ENCODE results near the gene VSIG4.
"Not testable (repeated sequence)": the region's sequence is repeated elsewhere in the genome, so short reads cannot be mapped to it uniquely, and the experiment has no call there.

Gene VSIG4

GRCh38 chrX:66039944-66040343 lies at the start of gene VSIG4:
TSS of gene VSIG4 (minus strand) at chrX:66040080. CDS start at chrX:66039998, 82 bp downstream.
- DNase-seq (ENCODE audit: low read depth), result no peak

DNA sequence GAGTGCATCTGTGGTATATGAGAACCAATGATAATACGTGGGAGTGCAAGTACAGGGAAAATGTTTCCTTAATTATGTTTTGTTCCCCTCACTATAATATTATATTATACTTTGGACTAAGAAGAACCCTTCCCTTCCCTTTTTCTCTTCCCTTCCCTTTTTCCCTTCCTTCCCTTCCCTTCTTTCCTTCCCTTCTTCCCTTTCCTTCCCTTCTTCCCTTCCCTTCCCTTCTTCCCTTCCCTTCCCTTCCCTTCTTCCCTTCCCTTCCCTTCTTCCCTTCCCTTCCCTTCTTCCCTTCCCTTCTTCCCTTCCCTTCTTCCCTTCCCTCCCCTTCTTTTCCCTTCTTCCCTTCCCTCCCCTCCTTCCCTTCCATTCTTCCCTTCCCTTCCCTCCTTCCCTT lies 36.9 kb upstream of the VSIG4 start:
- DNase-seq (ENCODE audit: low read depth), result no peak

GRCh38 chrX:66074920-66075879 lies 35.3 kb upstream of the VSIG4 start:
- DNase-seq (ENCODE audit: low read depth), result no peak

GRCh38 chrX:66071126-66071525 lies 31.2 kb upstream of the VSIG4 start:
- no peak for DNase-seq (ENCODE audit: low read depth)

- no peak for DNase-seq (ENCODE audit: low read depth)
These were observed 24.4 kb upstream of the VSIG4 start for GRCh38 chrX:66064261-66064660.

DNA sequence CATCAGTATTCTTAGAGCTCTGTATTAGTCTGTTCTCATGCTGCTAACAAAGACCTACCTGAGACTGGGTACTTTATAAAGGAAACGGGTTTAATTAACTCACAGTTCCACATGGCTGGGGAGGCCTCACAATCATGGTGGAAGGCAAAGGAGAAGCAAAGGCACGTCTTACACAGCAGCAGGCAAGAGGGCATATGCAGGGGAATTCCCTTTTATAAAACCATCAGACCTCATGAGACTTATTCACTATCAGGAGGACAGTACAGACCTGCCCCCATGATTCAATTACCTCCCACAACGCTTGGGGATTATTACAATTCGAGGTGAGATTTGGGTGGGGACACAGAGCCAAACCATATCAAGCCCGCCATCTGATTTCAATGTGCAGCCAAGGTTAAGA lies 17.1 kb upstream of the VSIG4 start:
- not testable (repeated sequence) for DNase-seq (ENCODE audit: low read depth)

DNA sequence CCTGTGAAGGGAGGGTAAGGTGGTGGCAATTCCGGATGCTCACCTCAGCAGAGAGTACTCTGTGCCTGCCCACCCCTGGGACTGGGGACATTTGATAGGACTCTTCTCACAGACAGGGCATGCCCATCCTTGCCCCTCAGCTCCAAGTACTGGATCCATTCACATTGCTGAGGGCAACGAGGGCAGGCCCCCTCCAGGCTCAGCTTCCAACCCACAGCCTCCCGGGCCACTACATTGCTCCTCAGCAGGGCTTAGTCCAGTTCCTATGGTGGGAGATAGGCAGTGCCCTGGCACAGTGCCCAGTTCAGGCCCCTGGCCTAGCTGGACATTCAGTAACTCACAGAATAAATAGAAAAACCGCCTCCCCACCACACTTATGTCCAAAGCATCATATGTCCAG lies 15.1 kb upstream of the VSIG4 start:
- DNase-seq (ENCODE audit: low read depth), result no peak

DNA sequence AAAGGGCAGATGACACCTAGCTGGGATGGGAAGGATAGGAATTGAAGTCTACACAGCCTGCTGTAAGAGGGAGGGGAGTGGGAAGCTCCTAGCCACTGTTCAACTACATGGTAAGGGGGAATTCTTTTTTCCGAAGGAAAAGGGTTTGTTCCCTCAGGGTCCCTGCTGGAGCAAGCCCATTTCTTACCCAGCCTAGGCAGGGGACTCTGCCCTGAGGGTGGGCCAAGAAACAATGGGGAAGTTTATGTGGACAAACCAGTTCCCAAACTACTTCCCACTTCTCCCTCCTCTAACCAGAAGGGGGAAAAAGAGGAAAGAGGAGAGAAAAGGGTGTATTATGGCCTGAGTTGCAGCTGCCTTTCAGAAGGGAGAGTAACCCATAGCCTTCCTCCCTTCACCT lies 13.5 kb upstream of the VSIG4 start:
- DNase-seq (ENCODE audit: low read depth), result no peak

DNA sequence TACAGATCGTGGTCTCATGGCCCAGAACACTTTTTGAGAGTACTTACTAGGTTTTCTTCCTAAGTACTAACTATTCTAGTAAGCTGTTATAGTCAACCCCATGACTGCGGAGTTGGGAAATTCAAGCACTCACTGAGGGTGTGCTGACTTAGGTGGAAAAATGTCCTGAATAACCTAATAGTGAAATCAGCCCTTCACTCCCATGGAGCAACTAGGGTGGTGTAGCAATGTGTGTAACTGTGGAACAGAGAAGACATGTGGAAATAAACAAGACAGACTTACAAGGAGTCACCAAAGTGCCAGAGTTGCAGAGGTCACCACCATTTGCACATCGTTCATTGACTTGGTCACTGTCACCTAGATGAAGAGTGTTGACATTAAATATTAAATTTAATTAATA lies 12.1 kb upstream of the VSIG4 start:
- DNase-seq (ENCODE audit: low read depth), result no peak

DNA sequence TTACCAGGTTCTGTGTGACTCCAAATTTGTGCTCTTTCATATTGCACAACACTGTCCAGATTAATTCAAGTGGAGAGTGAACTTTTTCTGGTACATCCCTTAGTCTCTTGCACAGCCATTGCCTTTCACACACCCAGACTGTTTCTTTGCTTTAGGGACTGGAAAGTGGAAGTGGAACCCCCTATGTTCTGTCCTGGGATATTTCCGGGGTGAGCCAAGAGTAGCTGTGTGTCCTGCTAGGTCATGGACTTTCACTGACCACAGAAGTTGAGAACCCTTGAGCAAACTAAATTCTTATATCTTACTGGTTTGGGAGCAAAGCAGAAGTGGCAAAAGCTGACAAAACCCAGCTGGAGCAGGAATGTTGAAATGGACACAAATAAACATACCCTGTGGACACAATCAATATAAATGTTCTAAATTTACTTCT lies 10.3 kb upstream of the VSIG4 start:
- DNase-seq (ENCODE audit: low read depth), result no peak

- DNase-seq (ENCODE audit: low read depth), result no peak
These were observed 9.2 kb upstream of the VSIG4 start for GRCh38 chrX:66049056-66049455.

GRCh38 chrX:66046612-66047235 lies 6.8 kb upstream of the VSIG4 start:
- DNase-seq (ENCODE audit: low read depth), result no peak

DNA sequence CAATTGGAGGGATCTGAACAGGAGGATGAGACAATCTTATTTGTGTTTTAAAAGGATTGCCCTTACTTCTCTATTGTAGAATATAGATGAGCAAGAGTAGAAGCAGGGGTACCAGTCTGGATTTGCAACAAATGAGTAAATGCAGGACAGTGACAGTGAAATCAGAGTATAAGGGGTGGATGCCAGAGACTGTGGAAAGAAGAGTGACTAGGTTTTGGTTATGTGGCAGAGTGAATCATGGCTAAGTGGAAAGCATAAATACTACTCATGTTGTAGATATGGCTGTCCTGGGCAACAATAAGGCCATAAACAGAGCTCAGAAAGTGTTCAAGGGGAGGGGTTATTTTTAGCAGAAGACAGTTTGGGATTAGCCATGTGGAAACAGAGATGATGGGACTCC lies 6.0 kb upstream of the VSIG4 start:
- DNase-seq (ENCODE audit: low read depth), result no peak

- no peak for DNase-seq (ENCODE audit: low read depth)
These were observed 3.7 kb upstream of the VSIG4 start for GRCh38 chrX:66043584-66043983.

- DNase-seq (ENCODE audit: low read depth), result no peak
These were observed 2.6 kb upstream of the VSIG4 start for GRCh38 chrX:66042307-66043077.

- DNase-seq (ENCODE audit: low read depth), result no peak
These were observed 1.8 kb downstream of the VSIG4 start for GRCh38 chrX:66038115-66038514.

- DNase-seq (ENCODE audit: low read depth), result no peak
These were observed 3.6 kb downstream of the VSIG4 start for GRCh38 chrX:66036231-66036630.

GRCh38 chrX:66035667-66036066 lies 4.2 kb downstream of the VSIG4 start:
- DNase-seq (ENCODE audit: low read depth), result no peak

- no peak for DNase-seq (ENCODE audit: low read depth)
These were observed 9.2 kb downstream of the VSIG4 start for GRCh38 chrX:66030505-66031317.

DNA sequence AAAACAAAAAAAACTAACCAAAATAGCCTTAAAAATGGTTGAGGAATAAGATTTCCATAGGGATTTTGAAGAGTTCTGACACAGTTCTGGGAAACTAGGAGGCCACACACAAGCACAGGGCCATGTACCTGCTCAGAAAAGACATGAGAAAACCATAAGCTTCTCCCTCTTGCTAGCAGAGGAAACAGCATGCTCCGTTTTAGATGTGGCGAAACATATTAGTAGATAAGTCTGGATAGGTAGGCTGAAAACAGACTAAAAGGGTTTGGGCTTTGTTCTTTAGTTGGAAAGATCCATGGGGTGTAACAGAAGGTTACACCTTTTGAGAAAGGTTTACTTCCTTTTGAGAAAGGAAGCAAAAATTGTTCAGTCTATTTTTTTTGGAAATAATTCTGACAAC lies 10.9 kb downstream of the VSIG4 start:
- DNase-seq (ENCODE audit: low read depth), result no peak

DNA sequence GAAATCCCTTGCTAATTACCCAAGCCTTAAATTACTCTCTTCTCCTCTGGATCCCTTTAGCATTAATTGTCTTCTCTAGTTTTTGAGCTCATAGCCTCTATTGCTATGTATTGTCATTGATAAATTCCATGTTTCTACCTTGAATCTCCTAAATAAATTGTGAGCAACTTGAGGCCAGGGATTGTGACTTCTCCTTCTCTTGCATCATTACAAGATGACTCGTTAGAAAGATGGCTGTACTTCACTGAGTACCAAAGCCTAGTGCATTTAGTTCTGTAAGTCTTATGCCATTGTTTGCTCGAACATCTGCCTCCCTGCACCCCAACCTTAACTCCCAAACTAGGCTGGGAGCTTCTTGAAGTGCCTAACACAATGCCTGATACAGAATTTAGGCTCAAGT lies 15.3 kb downstream of the VSIG4 start:
- DNase-seq (ENCODE audit: low read depth), result no peak

GRCh38 chrX:66024092-66024467 lies 15.8 kb downstream of the VSIG4 start:
- DNase-seq (ENCODE audit: low read depth), result no peak

Measured in stimulated activated CD8-positive, alpha-beta memory T cell treated with anti-CD3 and anti-CD28 coated beads, Interleukin-7, amount 100 ng/mL, for 24 hours (primary cell).